ENCODE results near the gene AP1M1.
"Not testable (repeated sequence)": the region's sequence is repeated elsewhere in the genome, so short reads cannot be mapped to it uniquely, and the experiment has no call there.

The AP1M1 gene

GRCh38 chr19:16274447-16274846 lies 76.7 kb downstream of the AP1M1 start:
- no peaks in the 10 kb centered on the region for H3K27me3 ChIP-seq
- no peak for TF ChIP-seq CTCF (IDR thresholded peaks at IDR 0.05)
- no peaks in the 10 kb centered on the region for H3K4me1 ChIP-seq (ENCODE audit: control insufficient read depth in 1 of 2, insufficient read depth in 1 of 2, low read depth in 1 of 2, low read length in 1 of 2)
- H3K4me3 ChIP-seq (ENCODE audit: low read depth in 1 of 2, low read length in 1 of 2): no peak overlapping the region
- no peaks in the 10 kb centered on the region for H3K9me3 ChIP-seq
- H3K27ac ChIP-seq: no peak overlapping the region
- H3K36me3 ChIP-seq: no peaks in the 10 kb centered on the region

GRCh38 chr19:16280306-16280705 lies 82.6 kb downstream of the AP1M1 start:
- Histone ChIP-seq H3K36me3 (no peaks in the 10 kb centered on the region), H3K4me1 (ENCODE audit: control insufficient read depth in 1 of 2, insufficient read depth in 1 of 2, low read depth in 1 of 2, low read length in 1 of 2) (peaks cover 24% of the 10 kb centered on the region in 2 experiments), H3K27ac (no peak overlapping the region), H3K27me3 (no peaks in the 10 kb centered on the region), H3K9me3 (no peaks in the 10 kb centered on the region), H3K4me3 (ENCODE audit: low read depth in 1 of 2, low read length in 1 of 2) (no peak overlapping the region)
- TF ChIP-seq CTCF (IDR thresholded peaks at IDR 0.05): no peak

- no peaks in the 10 kb centered on the region for H3K36me3 ChIP-seq
- no peak overlapping the region for H3K27ac ChIP-seq
- no peaks in the 10 kb centered on the region for H3K9me3 ChIP-seq
- H3K27me3 ChIP-seq: no peaks in the 10 kb centered on the region
- no peak overlapping the region for H3K4me3 ChIP-seq (ENCODE audit: low read depth in 1 of 2, low read length in 1 of 2)
- H3K4me1 ChIP-seq (ENCODE audit: control insufficient read depth in 1 of 2, insufficient read depth in 1 of 2, low read depth in 1 of 2, low read length in 1 of 2): peaks cover 37 to 39% of the 10 kb centered on the region in 2 experiments
- no peak for TF ChIP-seq CTCF (IDR thresholded peaks at IDR 0.05)
These were observed 84.0 kb downstream of the AP1M1 start for GRCh38 chr19:16281743-16282142.

DNA sequence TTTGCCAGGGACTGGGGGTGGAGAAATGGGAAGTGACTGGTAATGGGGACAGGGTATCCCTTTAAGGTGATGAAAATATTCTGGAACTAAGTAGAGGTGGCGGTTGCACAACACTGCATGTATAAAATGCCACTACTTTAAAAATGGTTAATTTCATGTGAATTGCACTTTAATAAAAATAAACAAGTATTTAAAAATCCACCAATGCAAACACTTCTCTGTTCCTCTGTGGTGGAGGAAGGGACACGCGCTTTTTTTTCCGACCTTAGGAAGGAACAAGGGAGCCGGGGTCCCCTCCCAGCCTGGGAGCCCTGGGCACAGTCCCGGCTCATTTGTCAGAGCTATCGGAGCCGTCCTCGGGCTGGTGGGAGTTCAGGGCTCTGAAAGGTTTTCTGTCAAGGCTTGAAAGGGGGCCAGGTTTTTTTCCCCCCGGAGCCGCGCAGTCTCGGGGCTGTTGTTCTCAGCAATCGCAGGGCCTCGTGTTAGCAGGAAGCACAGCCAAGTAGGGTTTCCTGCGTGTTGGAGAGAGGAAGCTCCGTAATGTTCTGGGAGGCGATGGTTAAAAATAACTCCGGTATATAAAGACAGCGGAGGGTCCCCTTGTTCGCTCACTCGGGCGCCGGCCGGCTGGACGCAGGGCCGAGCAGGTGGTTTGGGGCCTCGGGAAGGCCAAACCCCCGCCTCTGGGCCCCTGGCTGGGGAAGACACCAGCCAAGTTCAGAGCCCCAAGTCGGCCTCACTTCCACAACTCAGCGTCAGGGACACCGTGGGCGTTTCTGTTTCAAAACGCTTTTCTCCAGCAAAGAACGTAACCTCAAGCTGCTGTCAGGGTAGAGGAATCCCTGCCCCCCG lies 85.7 kb downstream of the AP1M1 start:
- peaks cover 37 to 41% of the 10 kb centered on the region in 2 experiments for H3K4me1 ChIP-seq (ENCODE audit: control insufficient read depth in 1 of 2, insufficient read depth in 1 of 2, low read depth in 1 of 2, low read length in 1 of 2)
- peak overlapping the region; percentile 47 to 59 for H3K4me3 ChIP-seq (ENCODE audit: low read depth in 1 of 2, low read length in 1 of 2)
- H3K9me3 ChIP-seq: no peaks in the 10 kb centered on the region
- H3K27me3 ChIP-seq: peaks cover 14% of the 10 kb centered on the region
- H3K27ac ChIP-seq: peak overlapping the region; percentile 80
- no peak for TF ChIP-seq CTCF (IDR thresholded peaks at IDR 0.05)
- no peaks in the 10 kb centered on the region for H3K36me3 ChIP-seq

GRCh38 chr19:16284505-16284904 lies 86.8 kb downstream of the AP1M1 start:
- peak overlapping the region; percentile 47 to 59 for H3K4me3 ChIP-seq (ENCODE audit: low read depth in 1 of 2, low read length in 1 of 2)
- H3K36me3 ChIP-seq: no peaks in the 10 kb centered on the region
- H3K27me3 ChIP-seq: peaks cover 14% of the 10 kb centered on the region
- no peaks in the 10 kb centered on the region for H3K9me3 ChIP-seq
- no peak for TF ChIP-seq CTCF (IDR thresholded peaks at IDR 0.05)
- peak overlapping the region; percentile 80 for H3K27ac ChIP-seq
- peaks cover 37 to 41% of the 10 kb centered on the region in 2 experiments for H3K4me1 ChIP-seq (ENCODE audit: control insufficient read depth in 1 of 2, insufficient read depth in 1 of 2, low read depth in 1 of 2, low read length in 1 of 2)

DNA sequence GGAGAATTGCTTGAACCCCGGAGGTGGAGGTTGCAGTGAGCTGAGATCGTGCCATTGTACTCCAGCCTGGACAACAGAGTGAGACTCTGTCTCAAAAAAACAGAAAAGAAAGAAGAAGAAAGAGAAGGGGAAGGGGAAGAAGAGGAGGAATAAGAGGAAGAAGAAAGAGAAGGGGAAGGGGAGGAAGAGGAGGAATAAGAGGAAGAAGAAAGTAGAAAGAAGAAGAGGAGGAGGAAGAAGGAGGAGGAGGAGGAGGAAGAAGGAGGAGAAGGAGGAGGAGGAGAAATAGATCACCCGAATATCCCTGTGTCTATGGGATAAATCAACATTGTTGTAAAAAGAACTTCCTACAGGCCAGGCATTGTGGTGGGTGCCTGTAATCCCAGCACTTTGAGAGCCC lies 87.4 kb downstream of the AP1M1 start:
- H3K4me1 ChIP-seq (ENCODE audit: control insufficient read depth in 1 of 2, insufficient read depth in 1 of 2, low read depth in 1 of 2, low read length in 1 of 2): peaks cover 37 to 41% of the 10 kb centered on the region in 2 experiments
- H3K36me3 ChIP-seq, H3K9me3 ChIP-seq: not testable (repeated sequence)
- peak overlapping the region in 1 of 2 experiments; percentile 20 for H3K4me3 ChIP-seq (ENCODE audit: low read depth in 1 of 2, low read length in 1 of 2)
- H3K27me3 ChIP-seq: peaks cover 14% of the 10 kb centered on the region
- peak overlapping the region; percentile 80 for H3K27ac ChIP-seq

All from neutrophil (primary cell).